DND-41 (cell line): ENCODE data around the gene SRF.
A peak's percentile ranks its signal among the peaks of the same experiment; 100 is the strongest.

Experiments used
- ATAC-seq: fragments of 200-7000 bp; cut with Tn5 transposase; 3 replicates; pipeline ENCODE4 v1.9.1; 2021; ENCODE audit warnings: low read depth; ENCODE audit not compliant: insufficient read depth
- DNase-seq: peaks from one replicate; pipeline ENCODE4 v3.0.0-alpha.2; 2020
- H2AFZ ChIP-seq: 2 replicates; pipeline ENCODE4 v1.6.0; 2012; ENCODE audit warnings: low read depth, low read length
- H3K27ac ChIP-seq: 2 replicates; pipeline ENCODE4 v1.5.1; 2012; ENCODE audit warnings: low read length, inconsistent platforms
- H3K27me3 ChIP-seq: fragments of 200-600 bp; sonication (generic); 2 replicates; pipeline ENCODE4 v1.6.0; 2012; ENCODE audit warnings: low read length, mild to moderate bottlenecking, inconsistent platforms; ENCODE audit not compliant: insufficient read depth, poor library complexity
- H3K36me3 ChIP-seq: 2 replicates; pipeline ENCODE4 v1.5.1; 2012; ENCODE audit warnings: low read length, inconsistent platforms; ENCODE audit not compliant: insufficient read depth
- H3K4me1 ChIP-seq: 2 replicates; pipeline ENCODE4 v1.5.1; 2012; ENCODE audit warnings: mild to moderate bottlenecking, low read length; ENCODE audit not compliant: insufficient read depth
- H3K4me2 ChIP-seq: 2 replicates; pipeline ENCODE4 v1.6.0; 2012; ENCODE audit warnings: mild to moderate bottlenecking, moderate library complexity, low read length, inconsistent platforms; ENCODE audit not compliant: insufficient read depth
- H3K4me3 ChIP-seq, 2 experiments: fragments of 200-600 bp in 1 of 2; shearing (Covaris generic) in 1 of 2; 2 replicates each; pipeline ENCODE4 v1.5.1; 2012 to 2016; ENCODE audit warnings: inconsistent platforms in 2 of 2, low read length in 2 of 2, mild to moderate bottlenecking in 2 of 2, low read depth in 1 of 2, moderate library complexity in 1 of 2
- H3K79me2 ChIP-seq: 2 replicates; pipeline ENCODE4 v1.6.0; 2012; ENCODE audit warnings: low read length, inconsistent platforms; ENCODE audit not compliant: insufficient read depth
- H3K9ac ChIP-seq: 2 replicates; pipeline ENCODE4 v1.6.0; 2012; ENCODE audit warnings: low read depth, mild to moderate bottlenecking, inconsistent platforms, low read length, moderate library complexity
- H3K9me3 ChIP-seq: 2 replicates; pipeline ENCODE4 v1.5.1; 2012; ENCODE audit warnings: low read length, moderate library complexity, mild to moderate bottlenecking, inconsistent platforms; ENCODE audit not compliant: insufficient read depth, severe bottlenecking
- H4K20me1 ChIP-seq: 2 replicates; pipeline ENCODE4 v1.6.0; 2012; ENCODE audit warnings: low read length; ENCODE audit not compliant: insufficient read depth
- CTCF ChIP-seq: IDR thresholded peaks from 2 replicates; pipeline ENCODE4 v1.5.1; 2012; ENCODE audit warnings: borderline replicate concordance, low read length, moderate library complexity, mild to moderate bottlenecking; ENCODE audit not compliant: poor library complexity, severe bottlenecking; ENCODE audit errors: extremely low read depth
- EZH2 ChIP-seq: IDR thresholded peaks from 3 replicates; pipeline ENCODE4 v1.6.1; 2012; ENCODE audit warnings: borderline replicate concordance, low read depth, mild to moderate bottlenecking, moderate library complexity, low read length, inconsistent platforms; ENCODE audit not compliant: severe bottlenecking

SRF gene

GRCh38 chr6:43200541-43200940 lies 29.5 kb downstream of the SRF start:
- H3K9me3 ChIP-seq = no peaks in the 10 kb centered on the region
- TF ChIP-seq CTCF (no peak), EZH2 (no peak)
- H3K4me1 ChIP-seq = no peaks in the 10 kb centered on the region
- no peaks in the 10 kb centered on the region for H3K27me3 ChIP-seq
- no peak overlapping the region for H3K9ac ChIP-seq
- no peaks in the 10 kb centered on the region for H3K79me2 ChIP-seq
- H3K36me3 ChIP-seq = peaks cover 50% of the 10 kb centered on the region
- H3K4me3 ChIP-seq = no peak overlapping the region
- H3K4me2 ChIP-seq = no peak overlapping the region
- H3K27ac ChIP-seq = no peak overlapping the region
- ATAC-seq (no peak), DNase-seq (no peak)
- H2AFZ ChIP-seq = no peak overlapping the region
- no peaks in the 10 kb centered on the region for H4K20me1 ChIP-seq

- no peak for TF ChIP-seq CTCF
- no peak for TF ChIP-seq EZH2
- Histone ChIP-seq H2AFZ (no peak overlapping the region), H3K9ac (no peak overlapping the region), H3K4me2 (no peak overlapping the region), H3K79me2 (no peaks in the 10 kb centered on the region), H3K9me3 (no peaks in the 10 kb centered on the region), H3K36me3 (peaks cover 32% of the 10 kb centered on the region), H3K27me3 (no peaks in the 10 kb centered on the region), H3K4me3 (no peak overlapping the region), H3K4me1 (no peaks in the 10 kb centered on the region), H4K20me1 (no peaks in the 10 kb centered on the region), H3K27ac (no peak overlapping the region)
- ATAC-seq (no peak), DNase-seq (no peak)
Measured at GRCh38 chr6:43202451-43202850, 31.4 kb downstream of the SRF start.

GRCh38 chr6:43203029-43203717 lies 32.1 kb downstream of the SRF start:
- Histone ChIP-seq H3K36me3 (peaks cover 28% of the 10 kb centered on the region), H3K4me2 (no peak overlapping the region), H3K27me3 (no peaks in the 10 kb centered on the region), H3K4me1 (no peaks in the 10 kb centered on the region), H3K79me2 (no peaks in the 10 kb centered on the region), H3K9me3 (no peaks in the 10 kb centered on the region), H3K27ac (no peak overlapping the region), H3K4me3 (no peak overlapping the region), H3K9ac (no peak overlapping the region), H4K20me1 (no peaks in the 10 kb centered on the region), H2AFZ (no peak overlapping the region)
- TF ChIP-seq CTCF = peak; percentile 19
- no peak for TF ChIP-seq EZH2
- ATAC-seq (no peak), DNase-seq (no peak)

- H3K79me2 ChIP-seq = no peaks in the 10 kb centered on the region
- no peak overlapping the region for H3K4me3 ChIP-seq
- H3K9ac ChIP-seq = no peak overlapping the region
- no peak for TF ChIP-seq CTCF
- TF ChIP-seq EZH2 = no peak
- H3K36me3 ChIP-seq = peaks cover 24% of the 10 kb centered on the region
- H3K9me3 ChIP-seq = no peaks in the 10 kb centered on the region
- H3K27ac ChIP-seq = no peak overlapping the region
- no peak overlapping the region for H3K4me2 ChIP-seq
- H4K20me1 ChIP-seq = no peaks in the 10 kb centered on the region
- no peak for DNase-seq
- H3K27me3 ChIP-seq = no peaks in the 10 kb centered on the region
- no peak for ATAC-seq
- H3K4me1 ChIP-seq = no peaks in the 10 kb centered on the region
- no peak overlapping the region for H2AFZ ChIP-seq
Measured at GRCh38 chr6:43203718-43204095, 32.6 kb downstream of the SRF start.
